ENCODE measurements around the gene NDRG3.

- TF ChIP-seq, protein P1, sequence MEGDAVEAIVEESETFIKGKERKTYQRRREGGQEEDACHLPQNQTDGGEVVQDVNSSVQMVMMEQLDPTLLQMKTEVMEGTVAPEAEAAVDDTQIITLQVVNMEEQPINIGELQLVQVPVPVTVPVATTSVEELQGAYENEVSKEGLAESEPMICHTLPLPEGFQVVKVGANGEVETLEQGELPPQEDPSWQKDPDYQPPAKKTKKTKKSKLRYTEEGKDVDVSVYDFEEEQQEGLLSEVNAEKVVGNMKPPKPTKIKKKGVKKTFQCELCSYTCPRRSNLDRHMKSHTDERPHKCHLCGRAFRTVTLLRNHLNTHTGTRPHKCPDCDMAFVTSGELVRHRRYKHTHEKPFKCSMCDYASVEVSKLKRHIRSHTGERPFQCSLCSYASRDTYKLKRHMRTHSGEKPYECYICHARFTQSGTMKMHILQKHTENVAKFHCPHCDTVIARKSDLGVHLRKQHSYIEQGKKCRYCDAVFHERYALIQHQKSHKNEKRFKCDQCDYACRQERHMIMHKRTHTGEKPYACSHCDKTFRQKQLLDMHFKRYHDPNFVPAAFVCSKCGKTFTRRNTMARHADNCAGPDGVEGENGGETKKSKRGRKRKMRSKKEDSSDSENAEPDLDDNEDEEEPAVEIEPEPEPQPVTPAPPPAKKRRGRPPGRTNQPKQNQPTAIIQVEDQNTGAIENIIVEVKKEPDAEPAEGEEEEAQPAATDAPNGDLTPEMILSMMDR (IDR thresholded peaks at IDR 0.05; ENCODE audit: extremely low read depth in 1 of 2, insufficient read depth in 1 of 2, low read depth in 1 of 2, low read length in 2 of 2), result no peak
- no peak for TF ChIP-seq POLR2AphosphoS5 (IDR thresholded peaks at IDR 0.05; ENCODE audit: insufficient read depth, low read depth, low read length)
Observed at GRCh38 chr20:36642136-36642535, 103.8 kb downstream of the NDRG3 start.
